HEK293T (cell line): Measurements from ENCODE around the gene NFYA.

Experiments used
- CTBP1 ChIP-seq: fragments of 450-650 bp; IDR thresholded peaks from 2 replicates; pipeline ENCODE4 v1.6.1; 2016; ENCODE audit warnings: borderline replicate concordance
- NFRKB ChIP-seq: fragments of 450-650 bp; IDR thresholded peaks from 2 replicates; pipeline ENCODE4 v1.6.1; 2016; ENCODE audit warnings: mild to moderate bottlenecking, moderate library complexity
- ZNF384 ChIP-seq: fragments of 450-650 bp; IDR thresholded peaks from 2 replicates; pipeline ENCODE4 v1.6.1; 2016

DNA sequence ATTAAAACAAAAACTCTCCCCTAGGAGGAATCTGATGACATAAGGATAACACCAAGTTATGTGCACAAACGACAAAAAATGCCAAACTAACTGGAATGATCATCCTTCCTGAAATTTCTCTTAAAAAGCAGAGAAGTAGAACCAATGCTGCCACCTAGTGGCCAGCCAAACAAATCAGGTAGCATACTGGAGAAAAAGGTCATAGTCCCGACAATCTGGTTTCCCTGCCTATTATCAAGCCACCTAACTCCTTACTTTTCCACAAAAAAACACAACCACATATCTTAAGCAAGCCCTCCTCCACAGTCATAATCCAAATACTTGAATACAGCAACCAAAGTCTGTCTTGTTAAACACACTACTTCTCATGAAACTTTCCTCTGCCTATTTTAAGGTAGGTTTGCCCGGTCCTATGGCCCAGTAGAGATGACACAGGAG is 5.9 kb upstream of the NFYA start:
- TF ChIP-seq CTBP1 (no peak), ZNF384 (no peak), NFRKB (no peak)
